Effector memory CD8-positive, alpha-beta T cell (primary cell): ENCODE data around the gene TNS2.
"Not testable (repeated sequence)": the region's sequence is repeated elsewhere in the genome, so short reads cannot be mapped to it uniquely, and the experiment has no call there.

ENCODE experiments used
- ATAC-seq: fragments of 150-1000 bp; cut with Tn5 transposase; replicated peaks from 2 replicates; pipeline ENCODE4 v1.10.0; 2021; ENCODE audit warnings: mild to moderate bottlenecking, moderate library complexity
- DNase-seq, 3 experiments: peaks; one replicate each; pipeline ENCODE4 v3.0.0; 2021
- H3K27ac Mint-ChIP-seq, 2 donors: one replicate each; pipeline ENCODE4 v1.8.0; 2022; ENCODE audit warnings: mild to moderate bottlenecking in 2 of 2, mixed read lengths in 2 of 2, moderate library complexity in 2 of 2
- H3K27me3 Mint-ChIP-seq, 2 donors: one replicate each; pipeline ENCODE4 v1.8.0; 2022; ENCODE audit warnings: mixed read lengths in 2 of 2
- H3K36me3 Mint-ChIP-seq: one replicate; pipeline ENCODE4 v1.8.0; 2022; ENCODE audit warnings: mild to moderate bottlenecking, moderate library complexity, mixed read lengths; ENCODE audit not compliant: insufficient read depth
- H3K4me1 Mint-ChIP-seq, 2 donors: one replicate each; pipeline ENCODE4 v1.8.0; 2022; ENCODE audit warnings: low read depth in 2 of 2, mixed read lengths in 2 of 2
- H3K4me3 Mint-ChIP-seq, 2 donors: one replicate each; pipeline ENCODE4 v1.8.0; 2022; ENCODE audit warnings: mild to moderate bottlenecking in 2 of 2, mixed read lengths in 2 of 2, moderate library complexity in 2 of 2
- H3K9me3 Mint-ChIP-seq, 2 donors: one replicate each; pipeline ENCODE4 v1.8.0; 2022; ENCODE audit warnings: mixed read lengths in 2 of 2

TNS2 gene

DNA sequence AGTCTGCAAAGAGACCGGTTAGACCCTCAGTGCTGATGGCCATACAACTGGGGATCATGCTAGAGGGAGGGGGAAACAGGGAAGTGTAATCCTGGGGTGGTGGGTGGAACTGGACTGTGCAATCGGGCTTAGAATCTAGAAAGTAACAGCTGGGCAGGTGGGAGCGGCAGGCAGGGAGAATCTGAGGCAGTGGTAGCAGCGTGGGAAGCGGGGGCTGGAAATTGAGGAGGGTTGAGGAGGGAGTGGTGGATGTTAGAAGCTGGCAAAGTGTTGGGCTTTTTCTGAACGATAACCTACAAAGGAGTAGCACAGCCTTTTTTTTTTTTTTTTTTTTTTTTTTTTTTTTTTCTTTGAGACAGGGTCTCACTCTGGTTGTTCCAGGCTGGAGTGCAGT lies 44.5 kb downstream of the TNS2 start:
- H3K27me3 Mint-ChIP-seq: peaks cover 0 to 7% of the 10 kb centered on the region in 2 donors
- DNase-seq (no peak), ATAC-seq (no peak)
- no peaks in the 10 kb centered on the region for H3K9me3 Mint-ChIP-seq
- H3K4me1 Mint-ChIP-seq: peaks cover 21% of the 10 kb centered on the region in 2 donors
- H3K4me3 Mint-ChIP-seq: no peak overlapping the region
- no peaks in the 10 kb centered on the region for H3K36me3 Mint-ChIP-seq
- peak overlapping the region in 1 of 2 donors; percentile 67 for H3K27ac Mint-ChIP-seq

DNA sequence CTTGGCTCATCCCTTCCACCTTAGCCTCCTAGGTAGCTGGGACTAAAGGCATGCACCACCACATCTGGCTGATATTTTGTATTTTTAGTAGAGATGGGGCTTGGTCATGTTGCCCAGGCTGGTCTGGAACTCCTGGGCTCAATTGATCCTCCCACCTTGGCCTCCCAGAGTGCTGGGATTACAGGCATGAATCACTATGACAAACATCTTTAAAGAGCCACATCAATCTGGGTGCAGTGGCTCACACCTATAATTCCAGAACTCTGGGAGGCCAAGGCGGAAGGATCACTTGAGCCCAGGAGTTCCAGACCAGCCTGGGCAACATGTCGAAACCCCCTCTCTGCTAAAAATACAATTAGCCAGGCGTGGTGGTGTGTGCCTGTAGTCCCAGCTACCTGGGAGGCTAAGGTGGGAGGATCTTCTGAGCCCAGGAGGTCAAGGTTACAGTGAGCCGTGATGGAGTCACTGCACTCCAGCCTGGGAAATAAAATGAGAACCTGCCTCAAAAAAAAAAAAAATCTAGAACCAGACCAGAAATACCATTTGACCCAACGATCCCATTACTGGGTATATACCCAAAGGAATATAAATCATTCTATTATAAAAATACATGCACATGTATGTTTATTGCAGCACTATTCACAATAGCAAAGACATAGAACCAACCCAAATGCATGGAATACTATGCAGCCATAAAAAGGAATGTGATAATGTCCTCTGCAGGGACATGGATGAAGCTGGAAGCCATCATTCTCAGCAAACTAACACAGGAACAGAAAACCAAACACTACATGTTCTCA lies 45.1 kb downstream of the TNS2 start:
- H3K4me3 Mint-ChIP-seq, DNase-seq, H3K27me3 Mint-ChIP-seq, ATAC-seq, H3K36me3 Mint-ChIP-seq, H3K9me3 Mint-ChIP-seq, H3K27ac Mint-ChIP-seq: not testable (repeated sequence)
- H3K4me1 Mint-ChIP-seq: peaks cover 22% of the 10 kb centered on the region in 2 donors

DNA sequence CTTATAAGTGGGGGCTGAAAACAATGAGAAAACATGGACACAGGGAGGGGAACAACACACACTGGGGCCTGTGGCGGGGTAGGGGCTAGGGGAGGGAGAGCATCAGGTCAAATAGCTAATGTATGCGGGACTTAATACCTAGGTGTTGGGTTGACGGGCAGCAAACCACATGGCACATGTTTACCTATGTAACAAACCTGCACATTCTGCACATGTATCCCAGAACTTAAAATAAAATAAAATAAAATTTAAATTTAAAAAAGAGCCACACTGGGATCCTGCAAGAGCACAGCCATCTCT lies 45.7 kb downstream of the TNS2 start:
- DNase-seq, H3K27me3 Mint-ChIP-seq, H3K9me3 Mint-ChIP-seq, ATAC-seq, H3K4me3 Mint-ChIP-seq, H3K36me3 Mint-ChIP-seq, H3K27ac Mint-ChIP-seq: not testable (repeated sequence)
- peaks cover 22 to 25% of the 10 kb centered on the region in 2 donors for H3K4me1 Mint-ChIP-seq

DNA sequence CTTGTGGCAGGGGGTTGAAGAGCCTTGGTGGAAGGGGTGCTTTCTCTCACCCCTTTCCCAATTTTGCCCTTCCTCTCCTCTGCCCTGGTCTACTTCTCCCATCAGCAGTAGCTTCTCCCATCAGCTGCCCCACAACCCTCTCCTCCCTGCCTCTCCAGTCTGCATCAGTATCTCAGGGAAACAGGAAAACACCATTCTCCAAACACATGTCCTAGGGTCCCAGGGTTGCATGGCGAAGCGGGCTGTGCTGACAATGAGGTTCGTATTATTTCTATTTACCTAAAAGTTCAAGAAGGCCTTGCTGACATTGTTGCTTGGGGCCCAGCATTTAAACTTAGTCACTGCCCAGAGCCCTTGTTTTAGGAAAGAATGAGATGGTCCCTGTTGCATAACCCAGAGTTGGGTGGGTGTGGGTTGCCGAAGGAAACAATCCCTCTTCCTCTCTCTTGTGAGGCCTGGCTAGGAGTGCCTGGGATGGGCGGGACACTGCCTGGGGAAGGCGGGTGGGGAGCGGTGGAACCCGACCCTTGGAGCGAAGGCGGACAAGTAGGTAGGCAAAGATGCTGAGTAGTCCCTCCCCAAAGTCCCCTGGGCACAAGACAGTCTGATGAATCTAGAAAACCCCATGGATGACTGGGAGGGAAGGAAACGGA lies 46.4 kb downstream of the TNS2 start:
- Mint-ChIP-seq H3K4me1 (peaks cover 23 to 25% of the 10 kb centered on the region in 2 donors), H3K9me3 (no peaks in the 10 kb centered on the region), H3K27ac (no peak overlapping the region), H3K4me3 (peak overlapping the region; percentile 76 to 82), H3K27me3 (peaks cover 0 to 7% of the 10 kb centered on the region in 2 donors), H3K36me3 (no peaks in the 10 kb centered on the region)
- DNase-seq (no peak), ATAC-seq (no peak)

DNA sequence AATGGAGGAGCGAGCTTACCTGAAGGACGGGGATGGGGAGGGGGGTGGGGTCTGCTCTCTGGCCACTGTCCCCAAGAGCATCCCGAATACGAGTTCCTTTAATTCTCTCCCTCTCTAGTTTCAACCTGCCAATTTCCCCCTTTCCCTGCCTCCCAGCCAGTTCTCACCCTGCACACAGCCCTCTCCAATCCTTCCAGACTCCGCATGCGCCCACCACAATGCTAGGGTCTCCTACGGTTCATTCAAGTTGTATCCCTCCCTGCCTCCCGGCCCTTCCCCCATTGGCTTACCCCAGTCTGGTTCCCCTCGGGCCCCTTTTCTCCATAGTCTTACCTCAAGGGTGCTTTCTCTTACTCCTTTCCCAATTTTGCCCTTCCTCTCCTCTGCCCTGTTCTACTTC lies 46.9 kb downstream of the TNS2 start:
- ATAC-seq (no peak), DNase-seq (no peak)
- peaks cover 25% of the 10 kb centered on the region in 2 donors for H3K4me1 Mint-ChIP-seq
- H3K27ac Mint-ChIP-seq: peak overlapping the region; percentile 56 to 76
- peak overlapping the region; percentile 76 to 82 for H3K4me3 Mint-ChIP-seq
- H3K27me3 Mint-ChIP-seq: peaks cover 0 to 7% of the 10 kb centered on the region in 2 donors
- no peaks in the 10 kb centered on the region for H3K9me3 Mint-ChIP-seq
- H3K36me3 Mint-ChIP-seq: no peaks in the 10 kb centered on the region

DNA sequence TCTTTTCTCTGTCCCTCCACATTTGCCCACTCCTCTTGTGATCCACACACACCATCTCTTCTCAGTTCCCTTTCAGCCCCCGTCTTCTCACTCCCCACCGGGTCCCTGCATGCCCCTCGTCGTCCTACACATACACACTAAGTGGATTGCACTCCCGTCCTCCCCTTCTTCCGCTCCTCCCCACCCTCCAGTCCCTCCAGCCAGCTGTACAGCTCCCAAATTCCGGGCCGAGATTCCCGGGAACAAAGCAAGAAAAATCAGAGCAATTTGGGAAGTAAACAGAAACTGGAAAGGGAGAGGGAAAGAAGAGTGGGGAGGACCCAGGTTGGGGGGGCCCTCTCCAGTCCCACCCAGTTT lies 47.3 kb downstream of the TNS2 start:
- Mint-ChIP-seq H3K9me3 (no peaks in the 10 kb centered on the region), H3K4me1 (peaks cover 27 to 28% of the 10 kb centered on the region in 2 donors), H3K27me3 (peaks cover 0 to 7% of the 10 kb centered on the region in 2 donors), H3K36me3 (no peaks in the 10 kb centered on the region), H3K27ac (peak overlapping the region; percentile 56 to 76), H3K4me3 (peak overlapping the region; percentile 76 to 82)
- no peak for DNase-seq
- ATAC-seq: no peak

DNA sequence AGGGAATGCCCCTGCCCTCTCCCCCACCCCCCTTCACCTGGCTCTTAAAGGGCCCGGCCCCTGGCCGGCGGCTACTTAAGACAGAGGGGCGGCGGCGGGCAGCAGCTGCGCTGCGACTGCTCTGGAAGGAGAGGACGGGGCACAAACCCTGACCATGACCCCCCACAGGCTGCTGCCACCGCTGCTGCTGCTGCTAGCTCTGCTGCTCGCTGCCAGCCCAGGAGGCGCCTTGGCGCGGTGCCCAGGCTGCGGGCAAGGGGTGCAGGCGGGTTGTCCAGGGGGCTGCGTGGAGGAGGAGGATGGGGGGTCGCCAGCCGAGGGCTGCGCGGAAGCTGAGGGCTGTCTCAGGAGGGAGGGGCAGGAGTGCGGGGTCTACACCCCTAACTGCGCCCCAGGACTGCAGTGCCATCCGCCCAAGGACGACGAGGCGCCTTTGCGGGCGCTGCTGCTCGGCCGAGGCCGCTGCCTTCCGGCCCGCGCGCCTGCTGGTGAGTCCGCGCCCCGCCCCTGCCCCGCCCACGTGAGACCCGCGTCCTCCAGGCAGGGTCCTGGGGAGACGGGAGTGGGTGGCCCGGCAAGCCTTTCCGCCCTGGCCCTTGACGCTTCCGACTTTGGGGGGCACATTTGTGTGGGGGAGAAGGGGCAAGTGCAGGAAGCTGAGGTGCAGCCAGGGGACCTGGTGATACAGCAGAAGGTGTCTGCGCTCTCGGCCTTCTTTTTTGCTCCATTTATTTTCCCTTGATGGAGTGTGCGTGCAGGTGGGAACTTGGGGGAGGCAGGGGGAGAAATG lies 47.9 kb downstream of the TNS2 start, which contains the start of gene IGFBP6:
Gene IGFBP6, plus strand, starts transcription at position 104 of the 790 bp plus-strand sequence. Its CDS starts 51 bp downstream, at position 155.
- Mint-ChIP-seq H3K4me1 (peaks cover 32% of the 10 kb centered on the region in 2 donors), H3K36me3 (no peaks in the 10 kb centered on the region), H3K4me3 (peak within 1 kb of the TSS; percentile 76 to 82), H3K27me3 (peaks cover 0 to 5% of the 10 kb centered on the region in 2 donors), H3K27ac (peak within 1 kb of the TSS; percentile 76 to 88), H3K9me3 (no peaks in the 10 kb centered on the region)
- ATAC-seq: peak; percentile 68
- DNase-seq: peak; percentile 40 to 46 (median 45)

DNA sequence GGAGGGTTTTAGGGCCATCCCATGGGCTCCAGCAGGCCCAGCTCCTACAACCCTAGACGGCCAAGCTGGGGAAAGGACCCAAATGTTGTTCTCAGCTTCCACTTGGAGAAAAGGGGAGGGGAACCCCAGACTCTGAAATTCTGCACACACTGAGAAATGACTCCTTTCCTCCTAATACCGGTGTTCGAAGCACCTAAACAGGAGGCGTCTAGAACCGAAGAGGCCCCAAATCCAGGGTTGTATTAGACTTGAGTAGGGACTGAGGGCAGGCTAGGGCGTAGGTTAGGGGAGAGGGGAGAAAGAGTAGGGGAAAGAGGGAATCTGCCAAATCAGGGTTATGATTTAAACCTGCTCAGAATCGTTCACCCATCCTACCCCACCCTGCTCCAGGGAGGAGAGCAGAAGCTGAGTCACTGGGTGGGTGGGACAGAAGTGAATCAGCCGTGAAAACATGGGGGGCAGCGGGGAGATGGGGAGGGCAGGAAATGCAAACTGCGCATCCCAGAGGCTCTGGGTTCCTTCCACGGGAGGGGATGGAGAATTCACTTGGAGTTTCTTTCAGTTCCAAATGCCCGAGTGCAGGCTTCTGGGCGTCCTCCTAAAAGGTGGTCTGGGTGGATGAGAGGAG lies 48.6 kb downstream of the TNS2 start:
- Mint-ChIP-seq H3K9me3 (no peaks in the 10 kb centered on the region), H3K36me3 (no peaks in the 10 kb centered on the region), H3K27ac (peak overlapping the region; percentile 72 to 88), H3K4me3 (peak overlapping the region; percentile 76 to 82), H3K27me3 (no peaks in the 10 kb centered on the region), H3K4me1 (peaks cover 39 to 40% of the 10 kb centered on the region in 2 donors)
- ATAC-seq (no peak), DNase-seq (no peak)

DNA sequence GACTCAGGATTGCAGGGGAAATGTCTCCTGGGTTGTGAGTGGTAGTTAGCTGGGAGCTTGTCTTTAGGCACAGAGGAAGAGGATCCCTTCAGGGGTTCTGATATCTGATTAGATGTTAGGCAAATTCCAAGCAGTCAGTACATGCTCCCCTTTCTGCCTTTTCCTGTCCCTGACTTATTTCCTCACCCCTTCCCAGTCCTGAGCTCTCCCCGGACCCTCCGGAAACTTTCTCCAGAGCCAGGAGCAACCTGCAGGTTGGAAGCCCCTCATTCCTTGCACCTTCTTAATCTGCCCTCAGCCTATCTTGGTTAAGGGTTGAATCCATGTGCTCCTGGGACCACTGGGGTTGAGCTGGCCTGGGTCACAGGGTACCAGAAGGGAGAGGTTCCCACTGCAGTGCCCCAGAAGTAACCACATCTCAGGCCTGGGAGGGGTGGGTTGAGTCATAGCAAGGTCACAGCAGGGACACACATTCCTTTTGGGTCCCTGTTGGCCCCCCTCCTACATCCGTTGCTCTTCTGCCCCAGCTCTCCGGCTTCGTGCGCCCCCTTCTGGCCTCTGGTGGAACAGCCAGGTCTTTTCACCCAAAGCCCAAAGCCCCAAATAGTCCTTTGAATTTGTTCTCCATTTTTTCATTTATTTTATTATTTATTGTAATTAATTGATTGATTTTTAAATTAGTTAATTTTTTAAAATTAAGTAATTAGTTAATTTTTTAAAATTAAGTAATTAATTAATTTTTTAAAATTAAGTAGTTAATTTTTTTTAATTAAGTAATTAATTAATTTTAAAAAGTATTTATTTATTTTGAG lies 49.4 kb downstream of the TNS2 start:
- Mint-ChIP-seq H3K9me3 (no peaks in the 10 kb centered on the region), H3K27ac (peak overlapping the region; percentile 72 to 88), H3K4me3 (peak overlapping the region; percentile 76 to 82), H3K27me3 (no peaks in the 10 kb centered on the region), H3K4me1 (peaks cover 45 to 46% of the 10 kb centered on the region in 2 donors), H3K36me3 (peaks cover 3% of the 10 kb centered on the region)
- ATAC-seq (peak; percentile 58), DNase-seq (peak; percentile 89 to 90 (median 90))

DNA sequence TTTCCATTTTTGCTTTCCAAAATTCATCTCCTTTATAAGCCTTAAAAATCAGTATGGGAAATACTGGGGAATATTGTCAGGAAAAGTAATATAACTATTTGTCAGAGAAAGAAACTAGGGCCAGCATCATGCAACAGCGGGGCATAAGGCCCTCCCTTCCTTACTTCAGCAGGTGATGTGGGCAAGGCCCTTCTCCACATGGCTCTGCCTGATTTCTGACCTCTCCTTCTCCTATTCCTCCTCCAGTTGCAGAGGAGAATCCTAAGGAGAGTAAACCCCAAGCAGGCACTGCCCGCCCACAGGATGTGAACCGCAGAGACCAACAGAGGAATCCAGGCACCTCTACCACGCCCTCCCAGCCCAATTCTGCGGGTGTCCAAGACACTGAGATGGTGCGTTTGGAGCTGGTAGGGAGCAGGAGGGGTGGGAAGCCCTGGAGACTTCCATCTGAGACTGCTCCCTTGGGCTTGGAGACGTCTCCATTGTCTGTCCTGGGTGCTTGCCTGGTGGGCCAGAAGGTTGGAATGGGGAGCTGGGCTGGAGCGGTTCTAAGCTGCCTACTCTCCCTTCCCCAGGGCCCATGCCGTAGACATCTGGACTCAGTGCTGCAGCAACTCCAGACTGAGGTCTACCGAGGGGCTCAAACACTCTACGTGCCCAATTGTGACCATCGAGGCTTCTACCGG lies 50.7 kb downstream of the TNS2 start:
- peaks cover 50 to 51% of the 10 kb centered on the region in 2 donors for H3K4me1 Mint-ChIP-seq
- no peak overlapping the region for H3K4me3 Mint-ChIP-seq
- H3K27me3 Mint-ChIP-seq: no peaks in the 10 kb centered on the region
- peaks cover 3% of the 10 kb centered on the region for H3K36me3 Mint-ChIP-seq
- DNase-seq (no peak), ATAC-seq (no peak)
- H3K27ac Mint-ChIP-seq: no peak overlapping the region
- no peaks in the 10 kb centered on the region for H3K9me3 Mint-ChIP-seq

DNA sequence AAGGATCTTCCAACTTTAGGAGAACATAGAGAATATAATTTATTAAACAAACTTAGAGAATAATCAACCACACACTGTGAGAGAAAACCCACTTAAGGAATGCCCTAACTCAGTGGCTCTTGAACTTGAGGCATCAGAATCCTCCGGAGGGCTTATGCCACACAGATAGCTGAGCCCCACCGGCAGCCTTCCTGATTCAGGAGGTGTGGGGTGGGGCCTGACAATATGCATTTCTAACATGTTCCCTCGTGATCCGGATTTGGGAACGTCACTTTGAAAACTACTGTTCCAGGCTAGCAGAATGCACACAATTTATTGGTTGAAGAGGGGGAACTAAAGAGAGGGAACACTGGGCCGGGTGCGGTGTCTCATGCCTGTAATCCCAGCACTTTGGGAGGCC lies 51.4 kb downstream of the TNS2 start:
- ATAC-seq: no peak
- Mint-ChIP-seq H3K36me3 (peaks cover 3% of the 10 kb centered on the region), H3K27ac (peak overlapping the region in 1 of 2 donors; percentile 32), H3K9me3 (no peaks in the 10 kb centered on the region), H3K4me3 (peak overlapping the region in 1 of 2 donors; percentile 40), H3K4me1 (peaks cover 50 to 54% of the 10 kb centered on the region in 2 donors), H3K27me3 (no peaks in the 10 kb centered on the region)
- DNase-seq: no peak
